GM19239 (cell line): ENCODE measurements around the gene LIN37.
A peak's percentile ranks its signal among the peaks of the same experiment; 100 is the strongest.

Experiments used
- DNase-seq: peaks from one replicate; pipeline ENCODE4 v3.0.0; 2011; ENCODE audit warnings: low spot score; ENCODE audit not compliant: insufficient read length
- FAIRE-seq: peaks from 2 replicates; lab custom pipeline; 2011; peaks lifted over from hg19 to GRCh38; lab: Jason Lieb, UNC

The LIN37 gene, protein sequence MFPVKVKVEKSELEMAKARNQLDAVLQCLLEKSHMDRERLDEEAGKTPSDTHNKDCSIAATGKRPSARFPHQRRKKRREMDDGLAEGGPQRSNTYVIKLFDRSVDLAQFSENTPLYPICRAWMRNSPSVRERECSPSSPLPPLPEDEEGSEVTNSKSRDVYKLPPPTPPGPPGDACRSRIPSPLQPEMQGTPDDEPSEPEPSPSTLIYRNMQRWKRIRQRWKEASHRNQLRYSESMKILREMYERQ

DNA sequence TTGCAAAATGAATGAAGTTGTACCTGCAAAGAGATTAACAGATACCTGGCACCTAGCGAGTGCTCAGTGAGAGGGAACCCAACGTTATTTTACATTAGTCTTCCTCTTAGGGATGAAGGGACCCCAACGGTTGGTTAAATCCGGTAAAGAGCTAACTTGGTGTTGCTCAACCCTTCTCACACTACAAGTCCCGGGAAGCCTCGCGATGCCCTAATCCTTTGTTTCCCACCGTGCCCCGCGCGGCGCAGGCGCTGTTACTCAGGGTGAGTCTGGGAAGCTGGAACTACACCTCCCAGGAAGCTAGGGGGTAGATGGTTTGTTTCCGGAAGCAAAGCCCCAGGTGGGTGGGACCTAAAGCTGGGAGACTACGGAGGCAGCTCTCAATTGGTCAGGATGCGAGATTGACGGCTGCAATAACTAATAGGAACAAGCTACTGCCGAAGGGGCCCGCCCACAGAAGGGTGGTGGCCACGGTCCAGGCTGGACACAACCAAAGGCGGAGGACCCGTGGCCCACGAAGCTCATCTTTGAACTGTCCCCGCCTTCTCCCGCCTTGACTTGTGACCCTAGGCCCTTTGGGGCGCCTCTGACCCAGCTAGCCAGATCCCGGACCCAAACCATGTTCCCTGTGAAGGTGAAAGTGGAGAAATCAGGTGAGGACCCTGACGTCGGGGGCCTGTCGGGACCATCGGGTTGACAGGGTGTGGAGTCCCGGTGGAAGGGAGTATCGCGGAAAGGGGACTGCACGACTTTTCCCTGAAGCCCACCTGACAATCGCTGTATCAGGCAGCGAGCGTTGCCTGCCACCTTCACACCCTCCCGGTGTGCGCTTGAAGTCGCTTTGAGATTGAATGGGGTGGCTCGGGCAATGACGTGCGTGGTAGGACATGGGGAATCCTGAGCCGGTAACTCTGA is at the start of gene LIN37:
Gene LIN37 (plus strand): TSS at position 471 of the 915 bp plus-strand sequence. CDS start 149 bp downstream, at position 620.
- DNase-seq (peak; percentile 87), FAIRE-seq (peak; percentile 99)

DNA sequence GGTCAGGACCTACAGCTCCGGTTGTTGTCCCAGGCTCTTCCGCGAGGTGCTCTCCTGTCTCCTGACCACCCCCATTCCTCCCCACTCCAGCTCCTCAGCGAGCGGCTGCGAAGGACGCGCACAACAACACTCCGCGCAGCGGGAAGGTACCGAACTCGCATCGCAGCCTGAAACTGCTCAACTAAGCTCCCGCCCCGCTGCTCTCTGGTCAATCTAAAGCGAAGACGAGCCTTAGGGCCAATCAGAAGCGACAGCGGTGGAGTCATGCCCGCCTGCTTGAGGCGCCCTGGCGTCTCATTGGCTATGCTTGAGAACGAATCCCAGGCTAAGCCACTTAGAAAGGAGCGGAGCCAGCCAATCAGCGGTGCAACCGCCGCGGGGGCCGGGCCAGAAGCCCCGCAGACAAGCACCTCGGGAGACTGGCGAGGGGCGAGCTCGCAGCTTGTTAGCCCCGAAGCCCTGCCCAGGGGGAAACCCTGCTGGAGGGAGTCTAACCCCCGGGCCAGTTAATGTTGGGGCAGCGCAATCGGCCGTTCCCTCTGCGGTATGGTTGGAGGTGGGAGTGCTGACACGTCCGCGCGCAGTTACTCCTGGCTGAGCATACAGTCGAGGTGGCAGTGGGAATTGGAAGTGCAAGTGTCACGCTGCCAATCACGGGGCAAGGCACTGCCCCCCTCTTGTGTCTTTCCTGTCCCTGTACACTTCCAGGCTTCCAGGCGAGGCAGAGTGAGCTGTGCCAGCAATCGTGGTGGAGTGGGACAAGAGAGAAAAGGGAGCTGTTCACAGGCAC is 46.0 kb upstream of the LIN37 start:
- DNase-seq (peak; percentile 88), FAIRE-seq (peak; percentile 99)

DNA sequence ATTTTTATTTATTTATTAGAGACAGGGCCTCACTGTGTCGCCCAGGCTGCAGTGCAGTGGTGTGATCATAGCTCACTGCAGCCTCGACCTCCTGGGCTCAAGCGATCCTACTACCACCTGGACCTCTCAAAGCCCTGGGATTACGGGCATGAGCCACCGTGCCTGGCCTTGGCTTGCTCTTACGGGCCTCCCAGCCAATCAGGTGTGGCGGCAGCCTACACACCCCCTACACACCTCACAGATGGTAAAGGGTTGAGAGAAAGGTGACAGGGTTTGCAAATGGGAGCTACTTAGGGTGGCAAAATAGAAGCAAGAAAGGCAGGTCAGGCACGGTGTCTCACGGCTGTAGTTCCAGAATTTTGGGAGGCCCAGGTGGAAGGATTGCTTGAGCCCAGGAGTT is 45.0 kb upstream of the LIN37 start:
- DNase-seq (no peak), FAIRE-seq (no peak)

DNA sequence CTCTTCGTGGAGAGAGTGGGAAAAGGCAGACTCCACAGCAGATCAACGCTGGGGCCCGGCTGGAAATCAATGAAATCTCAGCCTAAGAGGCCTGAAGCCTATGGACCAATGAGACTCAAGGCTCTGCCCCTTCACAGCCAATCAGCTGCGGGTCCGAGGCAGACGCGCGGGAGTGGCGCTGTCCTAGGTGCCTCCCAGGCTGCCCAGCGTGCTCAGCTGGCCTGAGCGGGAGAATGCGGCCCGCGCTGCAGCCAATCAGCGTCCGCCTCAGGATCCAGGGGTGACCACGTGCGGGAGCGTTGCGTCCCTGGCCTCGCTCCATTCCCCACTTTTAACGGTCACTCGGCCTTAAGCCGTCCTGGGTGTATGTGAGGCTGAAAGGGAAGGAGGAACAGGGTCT is 44.2 kb upstream of the LIN37 start, which contains the start of gene ZBTB32:
Gene ZBTB32 (plus strand): TSS at position 341 of the 400 bp plus-strand sequence. CDS start 10,069 bp downstream, outside the sequence.
- no peak for DNase-seq
- FAIRE-seq, result no peak

DNA sequence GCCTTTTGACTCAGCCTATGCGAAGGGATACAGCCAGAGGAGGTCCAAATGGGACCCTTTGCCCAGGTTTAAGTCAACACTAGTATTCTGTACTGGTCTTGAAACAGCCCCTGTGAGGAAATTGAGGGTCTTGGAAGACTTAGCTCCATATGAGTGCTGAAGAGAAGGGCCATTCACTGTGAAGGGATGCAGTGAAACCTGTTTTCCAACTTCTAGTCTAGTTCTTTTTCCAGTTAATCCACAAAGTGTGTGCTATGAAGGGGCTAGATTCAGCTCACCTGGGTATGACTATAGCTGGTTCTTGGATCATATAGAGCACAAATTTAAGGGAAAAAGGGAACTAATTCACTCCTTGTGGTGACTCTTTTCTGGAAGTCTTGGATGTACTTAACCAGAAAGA is 40.0 kb upstream of the LIN37 start:
- FAIRE-seq (no peak), DNase-seq (no peak)

DNA sequence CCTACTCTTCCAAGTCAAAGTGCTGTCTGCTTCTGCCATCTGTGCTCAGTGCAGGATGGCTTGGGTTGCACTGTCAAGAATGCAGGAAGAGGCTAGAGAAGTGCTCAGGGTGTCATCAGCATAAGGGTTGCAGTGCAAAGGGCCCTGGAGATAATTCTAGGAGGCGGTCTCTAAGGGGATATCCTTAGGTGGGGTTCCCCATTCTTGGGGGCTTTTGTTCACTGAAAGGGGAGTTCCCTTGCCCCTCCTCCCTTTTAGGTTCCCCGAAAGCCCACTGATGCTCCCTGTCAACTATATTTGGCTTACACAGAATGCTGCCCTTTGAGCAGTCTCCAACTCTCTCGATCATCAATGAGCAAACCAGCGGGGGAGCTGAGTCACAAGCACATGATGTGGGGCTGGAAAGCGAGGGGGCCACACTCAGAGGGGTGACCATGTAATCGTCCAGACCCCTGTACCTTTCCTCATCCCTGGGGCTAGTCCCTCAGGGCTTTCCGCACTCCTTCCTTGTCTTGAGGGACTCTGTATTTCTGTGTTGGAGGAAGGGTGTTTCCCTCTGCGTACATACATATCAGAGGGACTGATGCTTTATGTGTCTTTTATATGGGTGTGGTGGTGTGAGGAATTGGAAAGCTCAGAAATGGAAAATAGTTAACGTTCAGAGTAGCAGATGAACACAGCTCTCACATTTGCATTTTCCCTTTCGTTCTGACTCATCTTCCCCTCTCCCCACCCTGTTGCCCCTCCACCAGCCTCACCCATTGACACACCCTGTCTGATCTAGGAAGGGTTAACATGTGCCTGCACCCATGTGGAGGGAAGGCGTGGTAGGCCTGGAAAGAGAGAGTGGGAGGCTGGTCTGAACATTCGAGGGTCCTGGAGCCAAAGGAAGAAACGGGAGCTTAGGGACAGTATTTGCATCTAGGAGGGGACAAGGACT is 37.3 kb upstream of the LIN37 start:
- FAIRE-seq, result peak; percentile 99
- no peak for DNase-seq

DNA sequence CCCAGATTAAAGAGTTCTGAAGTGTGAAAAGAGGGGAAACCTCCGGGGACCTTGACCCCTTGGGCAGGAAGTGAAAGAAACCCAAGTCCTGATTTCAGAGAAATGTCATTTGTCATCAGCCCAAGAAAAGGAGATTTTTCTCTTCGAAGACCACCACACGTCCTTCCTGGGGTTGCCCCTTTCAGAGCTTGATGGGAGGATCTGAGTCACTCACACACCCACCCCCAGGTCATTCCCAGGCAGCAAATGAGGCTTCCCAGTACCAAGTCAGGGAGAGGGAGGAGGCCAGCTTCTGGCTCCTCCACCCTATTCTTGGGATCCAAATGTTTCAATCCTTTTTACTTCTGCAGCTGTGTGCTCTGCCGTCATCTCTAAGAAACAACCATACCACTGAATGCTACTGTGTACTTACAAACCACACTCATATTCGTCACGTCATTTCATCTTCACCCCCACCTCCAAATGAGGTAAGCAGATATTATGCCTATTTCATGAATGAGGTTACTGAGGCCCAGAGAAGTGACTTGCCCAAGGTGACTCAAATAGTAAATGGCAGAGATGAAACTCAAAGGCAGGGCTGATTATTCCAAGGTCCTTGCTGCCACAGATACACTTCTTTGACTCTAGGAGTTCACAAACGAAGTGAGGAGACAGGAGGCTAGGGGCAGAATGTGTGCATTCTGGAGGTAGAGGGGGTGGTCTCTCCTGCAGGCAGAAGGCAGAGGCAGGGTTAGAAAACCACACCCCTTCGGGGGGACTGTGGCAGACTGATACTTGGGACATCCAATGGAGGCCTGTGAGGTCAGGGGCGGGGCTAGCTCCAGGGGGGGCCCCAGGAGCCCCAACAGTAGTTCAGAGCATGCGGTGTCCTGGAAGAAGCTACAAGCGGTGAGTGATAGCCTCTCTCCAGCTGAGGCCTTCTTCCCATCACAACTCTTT is 35.5 kb upstream of the LIN37 start:
- peak; percentile 91 for FAIRE-seq
- no peak for DNase-seq

DNA sequence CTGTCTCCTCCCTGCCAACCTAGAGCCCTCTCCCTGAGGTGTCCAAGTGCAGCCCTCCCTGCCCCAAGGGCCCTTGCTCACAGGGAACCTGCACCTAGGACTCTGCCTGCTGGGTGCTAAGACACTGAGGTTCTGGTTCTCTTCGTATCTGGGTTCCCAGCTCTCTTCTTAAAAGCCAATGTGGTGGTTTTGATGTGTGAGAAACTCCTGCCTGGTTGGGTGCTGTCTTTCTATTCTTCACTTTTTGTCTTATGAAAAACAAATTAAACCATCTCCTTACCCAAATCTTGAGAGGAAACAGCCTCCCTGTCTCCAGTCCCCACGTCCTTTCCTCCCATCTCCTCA is 34.9 kb upstream of the LIN37 start:
- DNase-seq (no peak), FAIRE-seq (no peak)

DNA sequence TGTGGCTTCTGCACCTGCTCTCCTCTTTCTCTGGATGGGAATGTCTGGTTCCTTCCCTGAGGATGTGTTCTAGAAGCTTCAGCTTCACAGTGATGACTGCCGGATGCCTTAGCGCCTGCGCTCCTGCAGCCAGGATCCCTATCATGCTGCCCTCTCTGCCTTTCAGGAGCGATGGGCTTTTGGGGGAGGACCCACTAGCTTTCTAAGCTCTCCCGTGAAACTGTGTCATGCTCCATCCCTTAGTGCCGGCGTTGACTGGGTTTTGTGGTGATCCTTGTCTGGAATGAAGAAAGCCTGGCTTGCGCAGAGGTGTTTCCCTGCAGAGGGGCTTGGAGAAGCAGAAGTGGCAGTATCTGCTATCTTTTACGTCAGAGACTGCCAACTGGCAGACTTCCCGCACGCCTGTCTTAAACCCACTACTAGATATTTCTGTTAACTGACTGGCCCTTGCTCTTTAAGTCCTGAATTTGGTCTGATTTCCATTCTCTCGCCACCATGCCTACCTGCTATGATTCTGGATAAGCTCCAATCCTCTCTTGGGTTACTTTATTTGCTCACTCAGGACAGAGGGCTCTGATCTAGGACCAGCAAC is 34.4 kb upstream of the LIN37 start:
- no peak for FAIRE-seq

DNA sequence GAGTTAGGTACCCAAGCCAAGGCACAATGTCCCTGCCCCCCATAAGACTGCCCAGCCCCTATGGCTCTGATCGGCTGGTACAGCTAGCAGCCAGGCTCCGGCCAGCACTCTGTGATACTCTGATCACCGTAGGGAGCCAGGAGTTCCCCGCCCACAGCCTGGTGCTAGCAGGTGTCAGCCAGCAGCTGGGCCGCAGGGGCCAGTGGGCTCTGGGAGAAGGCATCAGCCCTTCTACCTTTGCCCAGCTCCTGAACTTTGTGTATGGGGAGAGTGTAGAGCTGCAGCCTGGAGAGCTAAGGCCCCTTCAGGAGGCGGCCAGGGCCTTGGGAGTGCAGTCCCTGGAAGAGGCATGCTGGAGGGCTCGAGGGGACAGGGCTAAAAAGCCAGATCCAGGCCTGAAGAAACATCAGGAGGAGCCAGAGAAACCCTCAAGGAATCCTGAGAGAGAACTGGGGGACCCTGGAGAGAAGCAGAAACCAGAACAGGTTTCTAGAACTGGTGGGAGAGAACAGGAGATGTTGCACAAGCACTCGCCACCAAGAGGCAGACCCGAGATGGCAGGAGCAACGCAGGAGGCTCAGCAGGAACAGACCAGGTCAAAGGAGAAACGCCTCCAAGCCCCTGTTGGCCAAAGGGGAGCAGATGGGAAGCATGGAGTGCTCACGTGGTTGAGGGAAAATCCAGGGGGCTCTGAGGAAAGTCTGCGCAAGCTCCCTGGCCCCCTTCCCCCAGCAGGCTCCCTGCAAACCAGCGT is 33.6 kb upstream of the LIN37 start:
- peak; percentile 57 for FAIRE-seq
- no peak for DNase-seq

More for the DNA sequence above, 34.4 kb upstream of the LIN37 start:
- no peak for DNase-seq

DNA sequence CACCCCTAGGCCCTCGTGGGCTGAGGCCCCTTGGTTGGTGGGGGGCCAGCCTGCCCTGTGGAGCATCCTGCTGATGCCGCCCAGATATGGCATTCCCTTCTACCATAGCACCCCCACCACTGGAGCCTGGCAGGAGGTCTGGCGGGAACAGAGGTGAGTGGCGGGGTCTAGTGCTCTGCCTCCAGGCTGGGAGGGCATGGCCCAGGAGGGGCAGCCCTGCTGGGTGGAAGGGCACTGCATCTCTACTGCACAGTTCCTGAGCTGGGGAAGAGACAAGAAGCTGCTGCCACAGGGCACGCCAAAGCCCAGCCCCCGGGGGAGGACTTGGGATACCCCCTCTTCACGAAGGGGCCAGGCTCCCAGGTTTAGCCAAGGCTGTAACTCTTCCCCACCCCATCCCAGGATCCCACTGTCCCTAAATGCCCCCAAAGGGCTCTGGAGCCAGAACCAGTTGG is 33.0 kb upstream of the LIN37 start:
- FAIRE-seq (no peak), DNase-seq (no peak)

DNA sequence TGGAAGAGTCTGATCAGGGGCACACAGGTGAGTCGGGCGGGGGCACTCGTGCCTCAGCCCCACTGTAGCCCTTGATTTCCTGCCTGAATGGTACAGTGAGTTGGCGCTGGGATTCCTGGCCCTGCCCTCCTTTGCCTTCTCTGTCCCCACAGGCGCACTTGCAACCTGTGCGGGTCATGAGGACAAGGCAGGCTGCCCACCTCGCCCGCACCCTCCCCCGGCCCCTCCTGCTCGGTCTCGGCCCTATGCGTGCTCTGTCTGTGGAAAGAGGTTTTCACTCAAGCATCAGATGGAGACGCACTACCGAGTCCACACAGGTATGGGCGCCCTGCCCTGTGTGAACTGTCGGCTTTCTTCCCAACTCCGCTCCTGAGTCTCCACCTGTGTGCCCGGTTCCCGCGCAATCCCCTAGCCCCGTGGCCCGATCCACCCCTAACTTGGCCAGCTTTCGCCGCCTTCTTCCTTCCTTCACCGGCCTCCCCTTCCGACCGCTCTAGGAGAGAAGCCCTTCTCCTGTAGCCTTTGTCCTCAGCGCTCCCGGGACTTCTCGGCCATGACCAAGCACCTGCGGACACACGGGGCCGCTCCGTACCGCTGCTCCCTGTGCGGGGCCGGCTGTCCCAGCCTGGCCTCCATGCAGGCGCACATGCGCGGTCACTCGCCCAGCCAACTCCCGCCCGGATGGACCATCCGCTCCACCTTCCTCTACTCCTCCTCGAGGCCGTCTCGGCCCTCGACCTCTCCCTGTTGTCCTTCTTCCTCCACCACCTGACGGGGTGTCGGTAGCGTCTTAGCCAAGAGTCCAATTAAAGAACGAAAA is 32.2 kb upstream of the LIN37 start:
- DNase-seq (no peak), FAIRE-seq (peak; percentile 31)

DNA sequence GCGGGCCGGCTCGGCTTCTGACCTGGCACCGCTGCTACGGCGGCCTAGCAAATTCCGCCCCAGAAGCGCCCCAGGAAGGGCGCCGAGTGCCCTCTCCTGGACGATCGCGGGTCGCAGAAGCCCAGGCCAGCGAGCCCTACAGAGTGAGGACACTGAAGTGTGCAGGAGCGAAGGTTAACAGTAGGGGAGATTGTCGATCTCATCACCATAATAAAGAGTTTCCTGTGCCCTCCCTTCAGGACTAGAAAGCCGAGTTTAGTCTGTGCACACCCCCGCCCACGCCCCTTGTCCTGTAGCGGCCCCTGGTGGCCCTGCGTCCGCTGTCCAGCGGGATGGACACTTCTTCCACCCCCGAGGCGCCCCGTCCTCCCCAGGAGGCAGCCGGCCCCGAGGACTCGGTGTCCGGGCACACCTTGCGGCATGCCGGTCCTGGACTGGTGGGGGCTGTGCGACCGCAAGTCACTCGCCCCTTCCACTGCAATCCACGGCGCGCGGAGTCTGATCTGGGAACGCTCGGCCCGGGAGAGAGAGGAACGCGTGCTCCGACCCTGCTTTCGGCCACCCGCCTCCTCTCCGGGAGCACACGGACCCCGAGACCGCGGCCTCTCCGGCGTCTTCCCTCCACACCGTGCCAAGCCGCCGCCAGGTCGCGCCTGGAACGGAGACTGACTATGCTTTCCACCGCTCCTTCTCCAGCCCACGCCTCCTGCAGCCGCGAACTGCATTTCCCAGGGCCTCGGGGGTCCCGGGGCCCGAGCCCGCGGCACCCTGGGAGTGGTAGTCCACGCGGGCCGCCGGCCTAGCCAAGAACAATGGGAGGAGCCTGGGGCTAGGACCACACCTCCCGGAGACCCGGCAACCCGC is 31.3 kb upstream of the LIN37 start:
- FAIRE-seq, result peak; percentile 94

DNA sequence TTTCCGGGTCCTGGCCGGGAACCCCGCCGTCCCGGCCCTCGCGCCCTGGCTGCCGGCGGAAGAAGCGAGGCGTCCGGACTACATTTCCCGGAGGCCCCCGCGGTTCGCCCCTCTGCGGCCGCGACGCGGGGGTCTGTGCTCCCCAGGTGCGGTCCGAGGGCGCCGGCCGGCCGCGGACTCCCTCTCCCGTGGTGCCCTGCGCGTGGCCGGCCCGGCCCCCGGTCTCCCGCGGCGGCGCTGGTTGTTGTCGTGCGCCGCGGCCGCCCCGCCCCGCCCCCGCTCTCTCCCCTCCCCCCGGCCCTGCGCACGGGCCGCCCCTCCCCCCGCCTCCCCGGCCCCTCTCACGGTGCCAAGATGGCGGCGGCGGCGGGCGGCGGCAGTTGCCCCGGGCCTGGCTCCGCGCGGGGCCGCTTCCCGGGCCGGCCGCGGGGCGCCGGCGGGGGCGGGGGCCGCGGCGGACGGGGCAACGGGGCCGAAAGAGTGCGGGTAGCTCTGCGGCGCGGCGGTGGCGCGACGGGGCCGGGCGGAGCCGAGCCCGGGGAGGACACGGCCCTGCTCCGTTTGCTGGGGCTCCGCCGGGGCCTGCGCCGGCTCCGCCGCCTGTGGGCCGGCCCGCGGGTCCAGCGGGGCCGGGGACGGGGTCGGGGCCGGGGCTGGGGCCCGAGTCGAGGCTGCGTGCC is 30.6 kb upstream of the LIN37 start, which contains the start of gene KMT2B:
Gene KMT2B (plus strand): TSS at position 339 of the 680 bp plus-strand sequence. CDS start 16 bp downstream, at position 355.
- FAIRE-seq, result no peak
- peak; percentile 97 for DNase-seq

More for the DNA sequence above, 31.3 kb upstream of the LIN37 start:
- DNase-seq, result peak; percentile 60
